DMS153 treated with DMSO at 0.1 percent for 48 hours (cell line): ENCODE results near the gene RHPN2.
"Not testable (repeated sequence)": the region's sequence is repeated elsewhere in the genome, so short reads cannot be mapped to it uniquely, and the experiment has no call there.

Experiments used
- DNase-seq: peaks from one replicate; lab custom pipeline; 2025; ENCODE audit not compliant: unreplicated experiment; lab: John Stamatoyannopoulos, UW

The RHPN2 gene

GRCh38 chr19:33066543-33066942 lies 1.9 kb upstream of the RHPN2 start:
- DNase-seq = no peak

GRCh38 chr19:33064458-33064791 lies 263 bp downstream of the RHPN2 start:
- DNase-seq = peak; percentile 9

GRCh38 chr19:33063753-33064457 lies 783 bp downstream of the RHPN2 start:
- DNase-seq = no peak

GRCh38 chr19:33063356-33063752 lies 1.3 kb downstream of the RHPN2 start:
- DNase-seq = peak; percentile 46

GRCh38 chr19:33062902-33063301 lies 1.8 kb downstream of the RHPN2 start:
- DNase-seq = no peak

- no peak for DNase-seq
These were observed 4.1 kb downstream of the RHPN2 start for GRCh38 chr19:33060586-33060985.

- no peak for DNase-seq
These were observed 9.0 kb downstream of the RHPN2 start for GRCh38 chr19:33055718-33056117.

GRCh38 chr19:33054623-33055022 lies 10.1 kb downstream of the RHPN2 start:
- DNase-seq = peak; percentile 89

GRCh38 chr19:33052352-33052972 lies 12.2 kb downstream of the RHPN2 start:
- DNase-seq = peak; percentile 78

GRCh38 chr19:33050110-33050509 lies 14.6 kb downstream of the RHPN2 start:
- DNase-seq = no peak

GRCh38 chr19:33048806-33049676 lies 15.6 kb downstream of the RHPN2 start:
- DNase-seq = no peak

GRCh38 chr19:33047422-33047821 lies 17.3 kb downstream of the RHPN2 start:
- DNase-seq = no peak

- DNase-seq = not testable (repeated sequence)
These were observed 22.9 kb downstream of the RHPN2 start for GRCh38 chr19:33041828-33042160.

GRCh38 chr19:33040994-33041827 lies 23.5 kb downstream of the RHPN2 start:
- peak; percentile 47 for DNase-seq

- DNase-seq = no peak
These were observed 24.9 kb downstream of the RHPN2 start for GRCh38 chr19:33039815-33040214.

- DNase-seq = no peak
These were observed 25.5 kb downstream of the RHPN2 start for GRCh38 chr19:33039108-33039599.

GRCh38 chr19:33037168-33038025 lies 27.3 kb downstream of the RHPN2 start:
- DNase-seq = not testable (repeated sequence)

GRCh38 chr19:33036370-33037167 lies 28.1 kb downstream of the RHPN2 start:
- not testable (repeated sequence) for DNase-seq

GRCh38 chr19:33035461-33035860 lies 29.2 kb downstream of the RHPN2 start:
- DNase-seq = no peak
